ENCODE results near the gene SDHAF3. TPM values are rescaled to one million over a fixed set of nuclear protein-coding genes. Genes with fewer than 3 reads are reported as not detected.

The SDHAF3 gene
- total RNA-seq, 2 experiments from 2014 or later = 41.1 to 43.0 TPM

DNA sequence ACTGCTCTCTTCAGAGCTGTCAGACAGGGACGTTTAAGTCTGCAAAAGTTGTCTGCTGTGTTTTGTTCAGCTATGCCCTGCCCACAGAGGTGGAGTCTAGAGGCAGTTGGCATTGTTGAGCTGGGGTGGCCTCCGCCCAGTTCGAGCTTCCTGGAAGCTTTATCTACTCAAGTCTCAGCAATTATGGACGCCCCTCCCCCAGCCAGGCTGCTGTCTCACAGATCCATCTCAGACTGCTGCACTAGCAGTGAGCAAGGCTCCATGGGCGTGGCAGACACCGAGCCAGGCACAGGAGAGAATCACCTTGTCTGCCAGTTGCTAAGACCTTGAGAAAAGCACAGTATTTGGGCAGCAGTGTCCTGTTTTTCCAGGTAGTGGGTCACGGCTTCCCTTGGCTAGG, 98.1 kb downstream of the SDHAF3 start:
- Mint-ChIP-seq H3K9me3 (peaks cover 3% of the 10 kb centered on the region), H3K4me1 (ENCODE audit: low read depth) (no peaks in the 10 kb centered on the region), H3K4me3 (no peak overlapping the region), H3K27ac (no peak overlapping the region), H3K27me3 (peaks cover 20% of the 10 kb centered on the region), H3K36me3 (ENCODE audit: low read depth) (no peaks in the 10 kb centered on the region)
- ATAC-seq (no peak), DNase-seq (no peak)
- POLR2A ChIA-PET = no interaction called here
- intact Hi-C loops (cut with micrococcal nuclease) = no loop called here
- TF ChIP-seq, protein P1, sequence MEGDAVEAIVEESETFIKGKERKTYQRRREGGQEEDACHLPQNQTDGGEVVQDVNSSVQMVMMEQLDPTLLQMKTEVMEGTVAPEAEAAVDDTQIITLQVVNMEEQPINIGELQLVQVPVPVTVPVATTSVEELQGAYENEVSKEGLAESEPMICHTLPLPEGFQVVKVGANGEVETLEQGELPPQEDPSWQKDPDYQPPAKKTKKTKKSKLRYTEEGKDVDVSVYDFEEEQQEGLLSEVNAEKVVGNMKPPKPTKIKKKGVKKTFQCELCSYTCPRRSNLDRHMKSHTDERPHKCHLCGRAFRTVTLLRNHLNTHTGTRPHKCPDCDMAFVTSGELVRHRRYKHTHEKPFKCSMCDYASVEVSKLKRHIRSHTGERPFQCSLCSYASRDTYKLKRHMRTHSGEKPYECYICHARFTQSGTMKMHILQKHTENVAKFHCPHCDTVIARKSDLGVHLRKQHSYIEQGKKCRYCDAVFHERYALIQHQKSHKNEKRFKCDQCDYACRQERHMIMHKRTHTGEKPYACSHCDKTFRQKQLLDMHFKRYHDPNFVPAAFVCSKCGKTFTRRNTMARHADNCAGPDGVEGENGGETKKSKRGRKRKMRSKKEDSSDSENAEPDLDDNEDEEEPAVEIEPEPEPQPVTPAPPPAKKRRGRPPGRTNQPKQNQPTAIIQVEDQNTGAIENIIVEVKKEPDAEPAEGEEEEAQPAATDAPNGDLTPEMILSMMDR (IDR thresholded peaks at IDR 0.05) = no peak
- CTCF ChIA-PET = interaction anchor here (0.9 kb wide), 1 partner anchor 9 kb away, joined by 3 read pairs; no protein-coding TSS in a partner anchor

DNA sequence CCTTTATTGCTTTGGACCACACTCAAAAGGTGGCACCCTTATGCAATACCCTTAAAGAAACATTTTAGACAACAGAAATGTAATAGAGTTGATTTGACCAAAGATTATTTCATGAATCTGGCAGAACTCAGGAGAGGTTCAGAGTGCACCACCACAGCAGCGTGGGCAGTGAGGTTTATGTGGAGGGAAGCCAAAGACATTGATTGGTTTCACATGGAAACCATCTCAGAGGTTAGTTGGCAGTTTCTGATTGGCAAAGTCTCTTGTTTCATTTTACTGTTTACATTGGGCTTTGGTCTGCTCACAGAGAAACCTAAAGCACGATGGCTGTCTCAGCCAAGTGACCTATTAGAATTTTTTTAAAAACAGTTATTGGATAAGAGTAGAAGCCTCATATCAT, 101.3 kb downstream of the SDHAF3 start:
- Mint-ChIP-seq H3K4me1 (ENCODE audit: low read depth) (no peaks in the 10 kb centered on the region), H3K9me3 (no peaks in the 10 kb centered on the region), H3K27ac (no peak overlapping the region), H3K27me3 (peaks cover 21% of the 10 kb centered on the region), H3K36me3 (ENCODE audit: low read depth) (no peaks in the 10 kb centered on the region), H3K4me3 (no peak overlapping the region)
- intact Hi-C loops (cut with micrococcal nuclease) = no loop called here
- TF ChIP-seq, protein P1 (IDR thresholded peaks at IDR 0.05) = no peak
- POLR2A ChIA-PET = no interaction called here
- ATAC-seq = no peak
- CTCF ChIA-PET = no interaction called here
- DNase-seq = no peak

DNA sequence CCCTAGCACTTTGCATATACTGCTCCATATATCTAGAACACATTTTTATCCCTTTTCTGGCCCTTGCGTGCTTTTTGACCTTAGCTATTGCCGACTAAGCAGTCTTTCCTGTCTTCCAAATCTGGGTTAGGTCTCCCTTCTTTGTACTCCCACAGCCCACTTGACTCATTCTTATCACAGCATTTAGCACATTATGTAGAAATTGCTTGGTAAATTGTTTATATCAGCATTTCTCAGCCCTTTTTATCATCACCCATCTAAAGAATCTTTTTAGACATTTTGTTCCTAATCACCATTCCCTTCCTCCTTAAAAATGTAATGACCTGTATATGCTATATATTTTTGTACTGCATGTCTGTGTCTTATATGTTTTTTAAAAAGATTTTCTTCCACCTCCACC, 101.7 kb downstream of the SDHAF3 start:
- no peaks in the 10 kb centered on the region for H3K9me3 Mint-ChIP-seq
- CTCF ChIA-PET = no interaction called here
- no peak overlapping the region for H3K4me3 Mint-ChIP-seq
- H3K4me1 Mint-ChIP-seq (ENCODE audit: low read depth) = no peaks in the 10 kb centered on the region
- intact Hi-C loops (cut with micrococcal nuclease) = no loop called here
- no peak overlapping the region for H3K27ac Mint-ChIP-seq
- H3K27me3 Mint-ChIP-seq = peaks cover 21% of the 10 kb centered on the region
- H3K36me3 Mint-ChIP-seq (ENCODE audit: low read depth) = no peaks in the 10 kb centered on the region
- ATAC-seq = no peak
- TF ChIP-seq, protein P1 (IDR thresholded peaks at IDR 0.05) = no peak
- DNase-seq = no peak
- POLR2A ChIA-PET = no interaction called here

DNA sequence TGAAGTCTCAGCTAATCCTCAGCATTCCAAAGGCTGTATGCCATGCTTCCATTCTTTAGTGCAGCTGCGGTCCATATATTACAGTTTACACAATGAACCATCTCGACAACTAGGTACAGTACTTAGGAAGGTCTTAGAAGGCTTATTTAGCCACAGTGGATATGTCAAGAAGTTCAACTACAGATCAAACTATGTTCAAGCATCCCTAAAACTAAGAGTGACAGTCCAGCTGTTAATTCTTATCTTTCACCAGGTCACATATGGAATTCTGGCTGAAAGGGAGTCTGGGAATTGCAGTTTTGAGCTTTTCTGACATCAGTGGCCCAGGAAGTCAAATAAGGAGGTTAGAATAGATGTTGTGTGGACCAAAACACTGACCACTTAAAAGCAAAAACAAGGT, 106.8 kb downstream of the SDHAF3 start:
- Mint-ChIP-seq H3K36me3 (ENCODE audit: low read depth) (no peaks in the 10 kb centered on the region), H3K4me1 (ENCODE audit: low read depth) (no peaks in the 10 kb centered on the region), H3K27me3 (peaks cover 19% of the 10 kb centered on the region), H3K9me3 (no peaks in the 10 kb centered on the region), H3K27ac (no peak overlapping the region), H3K4me3 (no peak overlapping the region)
- CTCF ChIA-PET = interaction anchor here (0.9 to 1.3 kb wide), 2 partner anchors 9 to 611 kb away, joined by 3 to 4 read pairs; no protein-coding TSS in a partner anchor
- POLR2A ChIA-PET = no interaction called here
- ATAC-seq = no peak
- TF ChIP-seq, protein P1 (IDR thresholded peaks at IDR 0.05) = no peak
- intact Hi-C loops (cut with micrococcal nuclease) = no loop called here
- DNase-seq = no peak

DNA sequence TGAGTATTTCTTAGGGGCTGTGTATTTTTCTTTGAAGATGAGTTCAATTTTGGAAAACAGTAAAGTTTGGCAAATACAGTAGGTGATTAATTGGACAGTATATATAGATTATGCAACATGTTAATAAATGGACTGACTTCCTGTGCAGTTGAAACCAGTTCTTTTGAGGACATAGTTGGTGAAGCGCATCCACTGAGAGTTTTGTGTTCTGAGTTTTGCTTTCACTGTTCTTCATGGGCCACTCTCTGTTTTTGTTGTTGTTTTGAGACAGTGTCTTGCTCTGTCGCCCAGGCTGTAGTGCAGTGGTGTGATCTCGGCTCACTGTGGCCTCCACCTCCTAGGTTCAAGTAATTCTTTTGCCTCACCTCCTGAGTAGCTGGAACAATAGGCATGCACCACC, 109.0 kb downstream of the SDHAF3 start:
- POLR2A ChIA-PET = no interaction called here
- intact Hi-C loops (cut with micrococcal nuclease) = no loop called here

More for the DNA sequence above, 109.0 kb downstream of the SDHAF3 start:
- no peak for DNase-seq
- Mint-ChIP-seq H3K36me3 (ENCODE audit: low read depth) (no peaks in the 10 kb centered on the region), H3K4me3 (no peak overlapping the region), H3K9me3 (no peaks in the 10 kb centered on the region), H3K27ac (no peak overlapping the region), H3K27me3 (peaks cover 12% of the 10 kb centered on the region), H3K4me1 (ENCODE audit: low read depth) (no peaks in the 10 kb centered on the region)
- no peak for ATAC-seq
- TF ChIP-seq, protein P1 (IDR thresholded peaks at IDR 0.05) = no peak
- CTCF ChIA-PET = no interaction called here

Other genes starting within 250 kb of the SDHAF3 start
- gene DLX6, start 112.1 kb upstream of the SDHAF3 start, total RNA-seq = not detected
- gene DLX5, start 92.9 kb upstream of the SDHAF3 start, total RNA-seq = not detected